ENCODE data around the gene CD109.
A peak's percentile ranks its signal among the peaks of the same experiment; 100 is the strongest.
"Not testable (repeated sequence)": the region's sequence is repeated elsewhere in the genome, so short reads cannot be mapped to it uniquely, and the experiment has no call there.

The CD109 gene

DNA sequence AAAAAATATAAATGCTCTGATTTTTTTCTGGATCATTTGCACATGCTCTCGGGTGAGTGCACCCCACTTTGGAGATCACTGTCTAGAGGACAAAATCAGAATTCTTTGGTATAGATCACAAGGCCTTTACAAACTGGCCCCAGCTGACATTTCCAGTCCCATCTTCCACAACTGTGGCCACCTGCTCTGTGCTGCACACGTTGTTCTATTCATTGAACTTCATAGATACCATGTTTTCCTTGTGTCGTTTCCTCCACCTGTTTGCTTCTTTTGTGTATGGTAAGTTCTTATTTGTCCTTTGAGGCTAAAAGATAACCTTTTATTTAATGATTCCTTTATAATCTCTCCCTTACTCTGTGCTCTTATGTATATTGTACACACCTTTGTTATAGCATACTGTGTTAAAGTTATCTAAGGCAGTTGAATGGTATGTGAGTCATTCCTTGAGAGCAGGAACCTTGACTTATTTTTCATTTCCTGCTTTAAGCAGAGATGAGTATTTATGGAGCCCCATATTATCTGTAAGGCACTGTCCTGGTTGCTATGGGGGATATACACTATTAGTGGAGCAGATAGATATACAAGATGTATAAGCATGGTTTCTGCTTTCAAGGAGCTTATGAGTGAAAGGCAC lies 30.2 kb upstream of the CD109 start:
- no peak for DNase-seq
- H3K4me3 ChIP-seq (ENCODE audit: insufficient read depth, low read depth, low read length, poor library complexity, severe bottlenecking), result no peak overlapping the region

DNA sequence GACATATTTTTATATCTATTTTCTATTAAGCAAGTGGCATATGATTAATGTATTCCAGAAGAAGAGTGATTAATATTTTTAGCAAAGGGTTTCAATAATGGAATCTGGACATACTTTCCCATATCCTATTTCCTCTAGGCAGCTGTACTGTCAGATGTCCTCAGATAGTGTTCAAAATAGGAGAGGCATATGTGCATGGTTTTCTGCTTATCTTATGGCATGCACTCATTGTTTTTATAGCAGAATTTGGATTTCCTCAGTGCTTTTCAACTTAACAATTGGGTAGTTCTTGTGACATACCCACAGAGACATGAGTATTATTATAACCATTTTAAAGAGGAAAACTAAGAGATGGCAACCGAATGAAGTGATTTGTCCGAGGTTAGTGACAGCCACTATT lies 29.6 kb upstream of the CD109 start:
- H3K4me1 ChIP-seq (ENCODE audit: control insufficient read depth, insufficient read depth, low read length, poor library complexity, severe bottlenecking), result no peaks in the 10 kb centered on the region
- no peak overlapping the region for H3K4me3 ChIP-seq (ENCODE audit: insufficient read depth, low read depth, low read length, poor library complexity, severe bottlenecking)
- H3K36me3 ChIP-seq (ENCODE audit: control insufficient read depth, insufficient read depth, low read length), result no peaks in the 10 kb centered on the region
- H3K27ac ChIP-seq (ENCODE audit: insufficient read depth, low read length, poor library complexity, severe bottlenecking), result no peak overlapping the region
- H3K9me3 ChIP-seq (ENCODE audit: control insufficient read depth, low read length), result no peaks in the 10 kb centered on the region
- H3K27me3 ChIP-seq (replicated peaks; ENCODE audit: control insufficient read depth, insufficient read depth, low read length, poor library complexity, severe bottlenecking), result peaks cover 4% of the 10 kb centered on the region
- no peak for DNase-seq

More for the DNA sequence above, 30.2 kb upstream of the CD109 start:
- no peaks in the 10 kb centered on the region for H3K9me3 ChIP-seq (ENCODE audit: control insufficient read depth, low read length)
- no peaks in the 10 kb centered on the region for H3K4me1 ChIP-seq (ENCODE audit: control insufficient read depth, insufficient read depth, low read length, poor library complexity, severe bottlenecking)
- H3K36me3 ChIP-seq (ENCODE audit: control insufficient read depth, insufficient read depth, low read length), result no peaks in the 10 kb centered on the region
- H3K27ac ChIP-seq (ENCODE audit: insufficient read depth, low read length, poor library complexity, severe bottlenecking), result no peak overlapping the region
- peaks cover 4% of the 10 kb centered on the region for H3K27me3 ChIP-seq (replicated peaks; ENCODE audit: control insufficient read depth, insufficient read depth, low read length, poor library complexity, severe bottlenecking)

DNA sequence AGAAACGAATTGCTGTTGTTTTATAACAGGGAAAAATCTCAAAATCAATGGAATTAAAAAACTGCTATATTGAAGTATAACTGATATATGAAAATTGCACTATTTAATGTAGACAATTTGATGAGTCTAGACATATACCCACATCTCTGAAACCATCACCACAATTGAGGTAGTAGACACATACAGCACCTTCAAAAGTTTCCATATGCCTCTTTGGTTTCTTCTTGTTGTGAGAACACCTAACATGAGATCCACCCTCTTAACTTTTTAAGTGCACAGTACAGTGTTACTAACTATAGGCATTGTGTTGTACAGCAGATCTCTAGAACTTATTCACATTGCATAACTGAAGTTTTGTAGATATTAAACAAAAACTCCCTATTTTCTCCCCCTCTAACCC lies 28.2 kb upstream of the CD109 start:
- Histone ChIP-seq H3K4me3 (ENCODE audit: insufficient read depth, low read depth, low read length, poor library complexity, severe bottlenecking) (no peak overlapping the region), H3K27ac (ENCODE audit: insufficient read depth, low read length, poor library complexity, severe bottlenecking) (no peak overlapping the region), H3K27me3 (replicated peaks; ENCODE audit: control insufficient read depth, insufficient read depth, low read length, poor library complexity, severe bottlenecking) (peaks cover 4% of the 10 kb centered on the region), H3K9me3 (ENCODE audit: control insufficient read depth, low read length) (no peaks in the 10 kb centered on the region), H3K4me1 (ENCODE audit: control insufficient read depth, insufficient read depth, low read length, poor library complexity, severe bottlenecking) (no peaks in the 10 kb centered on the region), H3K36me3 (ENCODE audit: control insufficient read depth, insufficient read depth, low read length) (no peaks in the 10 kb centered on the region)
- DNase-seq, result no peak

DNA sequence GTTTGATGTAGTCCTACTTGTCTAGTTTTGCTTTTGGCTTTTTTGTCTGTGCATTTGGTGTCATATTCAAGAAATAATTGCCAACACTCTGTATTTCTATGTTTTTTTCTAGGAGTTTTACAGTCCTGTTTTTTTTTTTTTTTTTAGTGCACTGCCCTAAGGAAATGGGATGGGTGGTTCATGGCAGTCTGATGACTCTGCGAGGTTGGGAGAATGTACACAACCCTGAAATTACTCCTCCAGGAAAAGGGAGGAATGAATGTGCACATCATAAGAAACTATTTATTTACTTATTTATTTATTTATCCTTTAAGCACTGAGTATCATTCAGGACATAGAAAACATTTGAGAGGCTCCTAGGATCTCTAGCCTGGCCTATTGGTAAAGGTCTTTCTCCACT lies 27.0 kb upstream of the CD109 start:
- no peak for DNase-seq
- H3K36me3 ChIP-seq (ENCODE audit: control insufficient read depth, insufficient read depth, low read length), result no peaks in the 10 kb centered on the region
- H3K9me3 ChIP-seq (ENCODE audit: control insufficient read depth, low read length), result no peaks in the 10 kb centered on the region

DNA sequence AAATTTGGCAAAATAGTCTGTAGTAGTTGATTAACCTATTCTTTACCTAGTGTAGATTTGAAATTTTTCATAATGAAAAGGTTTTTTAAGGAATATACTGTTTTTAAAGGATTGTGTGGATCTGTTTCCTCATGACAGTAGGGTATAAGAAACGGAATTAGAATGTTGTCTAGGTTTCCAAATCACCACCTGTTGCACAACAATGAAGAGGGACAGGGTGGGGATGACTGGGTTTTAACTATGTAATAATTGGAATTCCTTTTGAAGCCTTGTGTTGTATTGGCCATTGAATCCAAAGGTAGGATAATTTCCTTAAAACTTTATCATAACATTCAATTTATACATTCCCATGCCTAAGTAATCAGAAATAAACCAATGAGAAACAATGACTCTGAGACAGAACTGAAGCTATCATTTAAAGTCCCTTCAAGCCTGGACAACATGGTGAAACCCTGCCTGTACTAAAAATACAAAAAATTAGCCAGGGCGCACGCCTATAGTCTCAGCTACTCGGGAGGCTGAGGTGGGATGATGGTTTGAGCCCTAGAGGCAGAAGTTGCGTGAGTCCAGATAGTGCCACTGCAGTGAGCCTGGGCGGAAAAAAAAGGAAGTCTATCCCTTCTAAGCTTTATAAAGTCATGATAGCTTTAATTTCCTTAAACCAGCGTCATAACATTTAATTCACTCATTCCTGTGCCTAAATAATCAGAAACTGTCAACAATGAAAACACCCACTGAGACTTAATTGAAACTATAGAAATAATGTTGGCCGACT lies 23.9 kb upstream of the CD109 start:
- no peak overlapping the region for H3K27ac ChIP-seq (ENCODE audit: insufficient read depth, low read length, poor library complexity, severe bottlenecking)
- no peak overlapping the region for H3K4me3 ChIP-seq (ENCODE audit: insufficient read depth, low read depth, low read length, poor library complexity, severe bottlenecking)
- H3K9me3 ChIP-seq (ENCODE audit: control insufficient read depth, low read length), result no peaks in the 10 kb centered on the region
- H3K27me3 ChIP-seq (replicated peaks; ENCODE audit: control insufficient read depth, insufficient read depth, low read length, poor library complexity, severe bottlenecking), result no peaks in the 10 kb centered on the region
- H3K4me1 ChIP-seq (ENCODE audit: control insufficient read depth, insufficient read depth, low read length, poor library complexity, severe bottlenecking), result no peaks in the 10 kb centered on the region
- no peak for DNase-seq
- H3K36me3 ChIP-seq (ENCODE audit: control insufficient read depth, insufficient read depth, low read length), result no peaks in the 10 kb centered on the region

More for the DNA sequence above, 27.0 kb upstream of the CD109 start:
- Histone ChIP-seq H3K4me1 (ENCODE audit: control insufficient read depth, insufficient read depth, low read length, poor library complexity, severe bottlenecking) (no peaks in the 10 kb centered on the region), H3K27ac (ENCODE audit: insufficient read depth, low read length, poor library complexity, severe bottlenecking) (no peak overlapping the region), H3K4me3 (ENCODE audit: insufficient read depth, low read depth, low read length, poor library complexity, severe bottlenecking) (no peak overlapping the region), H3K27me3 (replicated peaks; ENCODE audit: control insufficient read depth, insufficient read depth, low read length, poor library complexity, severe bottlenecking) (peaks cover 4% of the 10 kb centered on the region)

DNA sequence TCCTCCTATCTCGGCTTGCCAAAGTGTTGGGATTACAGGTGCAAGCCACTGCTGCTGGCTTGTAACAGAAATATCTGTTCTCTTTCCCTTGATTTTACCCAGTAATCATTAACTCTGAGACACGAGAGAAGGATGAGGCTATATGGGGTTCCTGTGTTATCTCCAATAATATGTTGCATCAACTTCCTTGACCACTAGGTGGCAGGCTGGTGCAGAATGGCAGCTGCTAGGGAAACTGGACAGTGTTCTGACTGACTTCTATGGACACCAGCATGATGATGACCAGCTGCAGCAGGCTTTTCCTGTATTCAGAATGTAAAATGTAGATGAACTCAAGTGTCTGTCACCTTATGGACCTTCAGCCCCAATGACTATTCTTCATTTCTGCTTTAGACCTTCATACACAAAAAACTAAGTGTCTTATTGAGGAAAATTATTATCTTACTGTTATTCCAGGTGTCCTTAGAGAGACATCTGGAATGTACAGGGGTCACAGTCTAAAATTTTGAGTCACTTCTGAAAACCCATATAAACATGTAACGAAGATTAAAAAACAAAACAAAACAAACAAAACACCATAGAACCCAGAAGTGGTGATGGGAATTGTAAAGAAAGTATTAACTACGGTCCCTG lies 20.4 kb upstream of the CD109 start:
- Histone ChIP-seq H3K4me3 (ENCODE audit: insufficient read depth, low read depth, low read length, poor library complexity, severe bottlenecking) (no peak overlapping the region), H3K27me3 (replicated peaks; ENCODE audit: control insufficient read depth, insufficient read depth, low read length, poor library complexity, severe bottlenecking) (no peaks in the 10 kb centered on the region), H3K9me3 (ENCODE audit: control insufficient read depth, low read length) (no peaks in the 10 kb centered on the region), H3K27ac (ENCODE audit: insufficient read depth, low read length, poor library complexity, severe bottlenecking) (no peak overlapping the region), H3K36me3 (ENCODE audit: control insufficient read depth, insufficient read depth, low read length) (no peaks in the 10 kb centered on the region), H3K4me1 (ENCODE audit: control insufficient read depth, insufficient read depth, low read length, poor library complexity, severe bottlenecking) (no peaks in the 10 kb centered on the region)
- DNase-seq, result peak in 2 of 3 donors; percentile 21 to 52

DNA sequence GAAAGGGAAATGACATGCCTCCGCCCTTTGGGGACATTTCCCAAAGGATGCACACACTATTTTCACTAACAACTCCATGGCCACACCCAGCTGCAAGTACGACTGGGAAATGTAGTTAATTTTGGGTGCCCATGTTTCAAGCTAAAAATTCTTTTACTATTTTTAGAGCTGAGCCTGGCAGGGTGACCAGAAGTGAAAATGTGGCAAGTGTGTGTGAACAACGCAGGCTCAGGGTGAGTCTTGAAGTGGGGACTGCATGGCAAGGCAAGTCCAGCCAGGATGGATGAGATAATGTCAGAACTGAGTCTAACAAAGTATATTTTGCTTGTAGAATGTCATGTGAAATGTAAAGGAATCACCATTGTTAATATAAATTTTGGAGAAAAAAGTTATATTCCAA lies 17.0 kb upstream of the CD109 start:
- Histone ChIP-seq H3K9me3 (ENCODE audit: control insufficient read depth, low read length) (no peaks in the 10 kb centered on the region), H3K4me3 (ENCODE audit: insufficient read depth, low read depth, low read length, poor library complexity, severe bottlenecking) (no peak overlapping the region), H3K36me3 (ENCODE audit: control insufficient read depth, insufficient read depth, low read length) (no peaks in the 10 kb centered on the region), H3K27me3 (replicated peaks; ENCODE audit: control insufficient read depth, insufficient read depth, low read length, poor library complexity, severe bottlenecking) (no peaks in the 10 kb centered on the region), H3K4me1 (ENCODE audit: control insufficient read depth, insufficient read depth, low read length, poor library complexity, severe bottlenecking) (no peaks in the 10 kb centered on the region), H3K27ac (ENCODE audit: insufficient read depth, low read length, poor library complexity, severe bottlenecking) (no peak overlapping the region)
- DNase-seq, result no peak

DNA sequence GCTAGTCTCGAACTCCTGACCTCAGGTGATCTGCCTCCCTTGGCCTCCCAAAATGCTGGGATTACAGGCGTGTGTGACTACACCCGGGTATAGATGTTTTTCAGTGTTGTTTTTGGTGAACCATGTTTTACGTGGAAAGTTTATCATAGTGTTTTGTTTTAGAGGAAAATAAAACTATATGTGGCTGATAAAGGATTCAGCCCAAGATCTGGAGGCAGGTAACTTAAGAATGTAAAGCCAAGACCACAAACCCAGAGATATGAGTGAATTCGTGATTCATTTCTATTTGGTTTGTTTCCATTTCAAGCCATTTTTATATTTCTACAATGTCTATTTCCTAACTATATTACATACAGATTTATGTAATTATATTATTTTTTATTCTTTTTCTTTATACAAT lies 16.2 kb upstream of the CD109 start:
- not testable (repeated sequence) for H3K27me3 ChIP-seq (replicated peaks; ENCODE audit: control insufficient read depth, insufficient read depth, low read length, poor library complexity, severe bottlenecking); H3K27ac ChIP-seq (ENCODE audit: insufficient read depth, low read length, poor library complexity, severe bottlenecking); H3K36me3 ChIP-seq (ENCODE audit: control insufficient read depth, insufficient read depth, low read length); DNase-seq; H3K9me3 ChIP-seq (ENCODE audit: control insufficient read depth, low read length); H3K4me3 ChIP-seq (ENCODE audit: insufficient read depth, low read depth, low read length, poor library complexity, severe bottlenecking); H3K4me1 ChIP-seq (ENCODE audit: control insufficient read depth, insufficient read depth, low read length, poor library complexity, severe bottlenecking)

DNA sequence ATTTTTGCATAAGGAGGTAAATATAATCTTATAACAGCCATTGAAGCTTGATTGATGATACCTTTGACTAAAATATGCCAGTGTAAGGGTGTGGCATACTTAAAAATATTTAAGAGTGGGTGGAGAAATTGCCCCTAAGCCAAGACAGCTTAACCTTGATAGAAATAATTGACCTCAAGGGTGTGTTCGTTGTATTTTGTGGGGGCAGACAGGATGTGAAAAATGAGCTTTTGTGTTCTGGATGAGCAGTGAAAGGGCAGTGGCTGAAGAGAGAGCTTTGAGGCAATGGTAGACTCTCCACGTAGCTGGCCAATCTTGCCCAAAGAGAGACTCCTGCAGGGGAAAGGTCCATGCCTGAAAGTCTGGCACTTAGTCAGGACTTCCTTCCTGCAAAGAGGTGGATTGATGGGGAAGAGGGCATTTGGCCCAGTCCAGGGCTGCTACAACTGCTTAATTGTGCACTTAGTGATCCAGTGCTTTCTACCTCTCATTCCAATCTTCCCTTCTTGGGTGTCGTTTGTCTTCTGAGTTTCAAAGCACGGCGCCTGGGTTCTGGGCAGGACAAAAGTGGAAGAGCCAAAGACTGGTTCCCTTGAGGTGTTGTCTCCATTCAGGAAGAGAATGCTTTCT lies 15.6 kb upstream of the CD109 start:
- H3K9me3 ChIP-seq (ENCODE audit: control insufficient read depth, low read length), result no peaks in the 10 kb centered on the region
- H3K27me3 ChIP-seq (replicated peaks; ENCODE audit: control insufficient read depth, insufficient read depth, low read length, poor library complexity, severe bottlenecking), result no peaks in the 10 kb centered on the region
- no peaks in the 10 kb centered on the region for H3K4me1 ChIP-seq (ENCODE audit: control insufficient read depth, insufficient read depth, low read length, poor library complexity, severe bottlenecking)
- no peak for DNase-seq
- H3K27ac ChIP-seq (ENCODE audit: insufficient read depth, low read length, poor library complexity, severe bottlenecking), result no peak overlapping the region
- no peak overlapping the region for H3K4me3 ChIP-seq (ENCODE audit: insufficient read depth, low read depth, low read length, poor library complexity, severe bottlenecking)
- no peaks in the 10 kb centered on the region for H3K36me3 ChIP-seq (ENCODE audit: control insufficient read depth, insufficient read depth, low read length)

DNA sequence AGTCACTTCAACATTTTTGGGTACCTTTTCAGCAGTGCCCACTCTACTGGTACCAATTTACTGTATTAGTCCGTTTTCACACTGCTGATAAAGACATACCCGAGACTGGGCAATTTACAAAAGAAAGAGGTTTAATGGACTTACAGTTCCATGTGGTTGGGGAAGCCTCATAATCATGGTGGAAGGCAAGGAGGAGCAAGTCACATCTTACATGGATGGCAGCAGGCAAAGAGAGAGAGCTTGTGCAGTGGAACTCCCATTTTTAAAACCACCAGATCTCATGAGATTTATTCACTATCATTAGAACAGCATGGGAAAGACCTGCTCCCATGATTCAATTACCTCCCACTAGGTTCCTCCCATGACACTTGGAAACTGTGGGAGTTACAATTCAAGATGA lies 12.4 kb upstream of the CD109 start:
- not testable (repeated sequence) for DNase-seq; H3K36me3 ChIP-seq (ENCODE audit: control insufficient read depth, insufficient read depth, low read length); H3K27ac ChIP-seq (ENCODE audit: insufficient read depth, low read length, poor library complexity, severe bottlenecking); H3K4me3 ChIP-seq (ENCODE audit: insufficient read depth, low read depth, low read length, poor library complexity, severe bottlenecking); H3K4me1 ChIP-seq (ENCODE audit: control insufficient read depth, insufficient read depth, low read length, poor library complexity, severe bottlenecking); H3K9me3 ChIP-seq (ENCODE audit: control insufficient read depth, low read length); H3K27me3 ChIP-seq (replicated peaks; ENCODE audit: control insufficient read depth, insufficient read depth, low read length, poor library complexity, severe bottlenecking)
